Keratinocyte (primary cell): ENCODE data around the gene WDR27.
"Not testable (repeated sequence)": the region's sequence is repeated elsewhere in the genome, so short reads cannot be mapped to it uniquely, and the experiment has no call there.

Experiments used
- CTCF ChIP-seq, 3 experiments: IDR thresholded peaks in 1 of 3; conservative IDR thresholded peaks in 1 of 3; optimal IDR thresholded peaks in 1 of 3; 2 replicates in 2 of 3; 3 replicates in 1 of 3; pipeline versions ENCODE3 to v1.5.1; 2011; ENCODE audit warnings: low read length in 3 of 3, mild to moderate bottlenecking in 3 of 3, moderate library complexity in 2 of 3, control low read depth in 1 of 3, inconsistent platforms in 1 of 3; ENCODE audit not compliant: insufficient read depth in 2 of 3; ENCODE audit errors: extremely low read depth in 1 of 3
- EZH2 ChIP-seq: IDR thresholded peaks from one replicate; pipeline ENCODE4 v1.6.1; 2012; ENCODE audit warnings: inconsistent platforms, mild to moderate bottlenecking, low read length, moderate library complexity

DNA sequence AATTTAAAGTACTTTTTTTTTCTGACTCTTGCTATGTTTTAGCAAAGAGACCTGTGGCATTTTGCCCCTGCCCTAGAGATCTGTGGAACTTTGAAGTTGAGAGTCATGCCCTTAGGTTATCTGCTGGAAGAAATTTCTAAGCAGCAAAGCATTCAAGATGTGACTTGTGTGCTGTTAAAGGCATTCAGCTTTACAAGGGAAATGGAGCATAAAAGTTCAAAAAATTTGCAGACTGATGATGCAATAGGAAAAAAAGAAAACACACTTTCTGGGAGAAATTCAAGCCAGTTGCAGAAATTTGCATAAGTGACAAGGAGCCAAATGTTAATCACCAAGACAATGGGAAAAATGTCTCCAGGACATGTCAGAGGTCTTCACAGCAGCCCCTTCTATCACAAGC is 267.3 kb downstream of the WDR27 start:
- TF ChIP-seq CTCF (optimal IDR thresholded peaks at IDR 0.05 in 1 of 3, IDR thresholded peaks at IDR 0.05 in 1 of 3, conservative IDR thresholded peaks at IDR 0.05 in 1 of 3; ENCODE audit: extremely low read depth in 1 of 3, insufficient read depth in 2 of 3, low read length in 3 of 3); EZH2: not testable (repeated sequence)
